ENCODE measurements around the gene ZCCHC8. TPM values are rescaled to one million over a fixed set of nuclear protein-coding genes. Genes with fewer than 3 reads are reported as not detected.

ZCCHC8 gene
- total and polyA plus RNA-seq, 2 donors (not counting 3 experiments of a cell fraction or from before 2014, with no cell fraction given), result 10.0 to 24.4 TPM

- H3K4me1 ChIP-seq (ENCODE audit: control insufficient read depth, extremely low read depth, insufficient read depth, low read length), result peaks cover 10% of the 10 kb centered on the region
- H3K4me3 ChIP-seq (replicated peaks in 1 of 3; ENCODE audit: insufficient read depth in 1 of 3, low read depth in 1 of 3, low read length in 3 of 3), result no peak overlapping the region
- no peaks in the 10 kb centered on the region for H4K20me1 ChIP-seq (replicated peaks; ENCODE audit: control insufficient read depth, extremely low read depth, insufficient read depth, low read length)
- H3K36me3 ChIP-seq (ENCODE audit: control insufficient read depth in 2 of 2, extremely low read depth in 1 of 2, insufficient read depth in 2 of 2, low read length in 2 of 2), result no peaks in the 10 kb centered on the region
- no peak overlapping the region for H3K4me2 ChIP-seq (ENCODE audit: insufficient read depth, low read length)
- H3K27ac ChIP-seq (ENCODE audit: insufficient read depth, low read depth, low read length), result no peak overlapping the region
- TF ChIP-seq CTCF (IDR thresholded peaks at IDR 0.05; ENCODE audit: extremely low read depth in 1 of 2, insufficient read depth in 1 of 2, low read depth in 1 of 2, low read length in 2 of 2) (no peak), EZH2 (IDR thresholded peaks at IDR 0.05; ENCODE audit: borderline replicate concordance, low read depth, low read length, severe bottlenecking) (no peak), POLR2A (IDR thresholded peaks at IDR 0.05; ENCODE audit: low read depth, low read length) (no peak), MAX (IDR thresholded peaks at IDR 0.05; ENCODE audit: insufficient read depth, insufficient read length) (no peak), FOS (IDR thresholded peaks at IDR 0.05; ENCODE audit: borderline replicate concordance, insufficient read depth, low read length) (no peak)
- no peaks in the 10 kb centered on the region for H3K27me3 ChIP-seq (ENCODE audit: control insufficient read depth in 2 of 2, insufficient read depth in 2 of 2, low read length in 2 of 2)
- BruUV-seq (replicated peaks), result no TSS peak
- H2AFZ ChIP-seq (ENCODE audit: low read depth, low read length), result no peak overlapping the region
- H3K9me1 ChIP-seq (replicated peaks; ENCODE audit: control insufficient read depth, extremely low read depth, insufficient read depth, low read length), result no peaks in the 10 kb centered on the region
- intact Hi-C loops (cut with micrococcal nuclease) (no loop called here), dilution Hi-C loops (cut with MboI; ENCODE audit: extremely low pct_ligation_motif_present, low sequenced_read_pairs) (no loop called here)
- no peak overlapping the region for H3K9ac ChIP-seq (replicated peaks; ENCODE audit: extremely low read depth, insufficient read depth, low read length)
- CTCF ChIA-PET, result interaction anchor here (3.6 kb wide), 1 partner anchor 60 kb away, joined by 21 read pairs; no protein-coding TSS in a partner anchor
- POLR2A ChIA-PET, result no interaction called here
- no peak for FAIRE-seq
- H3K79me2 ChIP-seq (ENCODE audit: control insufficient read depth, insufficient read depth, low read length), result no peaks in the 10 kb centered on the region
- no peak for DNase-seq (ENCODE audit: low read depth, low spot score)
- no peaks in the 10 kb centered on the region for H3K9me3 ChIP-seq (replicated peaks; ENCODE audit: control insufficient read depth, insufficient read depth, low read length)
Observed at GRCh38 chr12:122460061-122460460, 40.7 kb downstream of the ZCCHC8 start.

GRCh38 chr12:122459211-122459610 is 41.5 kb downstream of the ZCCHC8 start:
- Histone ChIP-seq H3K9me3 (replicated peaks; ENCODE audit: control insufficient read depth, insufficient read depth, low read length) (no peaks in the 10 kb centered on the region), H3K4me3 (replicated peaks in 1 of 3; ENCODE audit: insufficient read depth in 1 of 3, low read depth in 1 of 3, low read length in 3 of 3) (no peak overlapping the region), H4K20me1 (replicated peaks; ENCODE audit: control insufficient read depth, extremely low read depth, insufficient read depth, low read length) (no peaks in the 10 kb centered on the region), H3K79me2 (ENCODE audit: control insufficient read depth, insufficient read depth, low read length) (no peaks in the 10 kb centered on the region), H3K4me2 (ENCODE audit: insufficient read depth, low read length) (no peak overlapping the region), H2AFZ (ENCODE audit: low read depth, low read length) (no peak overlapping the region), H3K9me1 (replicated peaks; ENCODE audit: control insufficient read depth, extremely low read depth, insufficient read depth, low read length) (no peaks in the 10 kb centered on the region), H3K27me3 (ENCODE audit: control insufficient read depth in 2 of 2, insufficient read depth in 2 of 2, low read length in 2 of 2) (no peaks in the 10 kb centered on the region), H3K36me3 (ENCODE audit: control insufficient read depth in 2 of 2, extremely low read depth in 1 of 2, insufficient read depth in 2 of 2, low read length in 2 of 2) (no peaks in the 10 kb centered on the region), H3K4me1 (ENCODE audit: control insufficient read depth, extremely low read depth, insufficient read depth, low read length) (peaks cover 4% of the 10 kb centered on the region), H3K9ac (replicated peaks; ENCODE audit: extremely low read depth, insufficient read depth, low read length) (no peak overlapping the region), H3K27ac (ENCODE audit: insufficient read depth, low read depth, low read length) (no peak overlapping the region)
- dilution Hi-C loops (cut with MboI; ENCODE audit: extremely low pct_ligation_motif_present, low sequenced_read_pairs), result no loop called here
- CTCF ChIA-PET, result interaction anchor here (0.7 kb wide), 1 partner anchor 59 kb away, joined by 3 read pairs; no protein-coding TSS in a partner anchor
- FAIRE-seq (peak; percentile 4), DNase-seq (ENCODE audit: low read depth, low spot score) (no peak)
- TF ChIP-seq POLR2A (IDR thresholded peaks at IDR 0.05; ENCODE audit: low read depth, low read length) (no peak), FOS (IDR thresholded peaks at IDR 0.05; ENCODE audit: borderline replicate concordance, insufficient read depth, low read length) (no peak), MAX (IDR thresholded peaks at IDR 0.05; ENCODE audit: insufficient read depth, insufficient read length) (no peak), MYC (IDR thresholded peaks at IDR 0.05; ENCODE audit: low read depth, low read length) (no peak), JUN (IDR thresholded peaks at IDR 0.05; ENCODE audit: borderline replicate concordance, insufficient read depth, insufficient read length, low read depth) (no peak), CTCF (IDR thresholded peaks at IDR 0.05; ENCODE audit: extremely low read depth in 1 of 2, insufficient read depth in 1 of 2, low read depth in 1 of 2, low read length in 2 of 2) (no peak), GATA2 (IDR thresholded peaks at IDR 0.05; ENCODE audit: insufficient read depth, insufficient read length, low read depth, low read length) (no peak), POLR2AphosphoS5 (IDR thresholded peaks at IDR 0.05; ENCODE audit: insufficient read depth, low read depth, low read length) (no peak), EZH2 (IDR thresholded peaks at IDR 0.05; ENCODE audit: borderline replicate concordance, low read depth, low read length, severe bottlenecking) (no peak)
- intact Hi-C loops (cut with micrococcal nuclease), result no loop called here
- BruUV-seq (replicated peaks), result no TSS peak
- POLR2A ChIA-PET, result no interaction called here
